ENCODE measurements around the gene KPTN. TPM values are rescaled to one million over a fixed set of nuclear protein-coding genes. Genes with fewer than 3 reads are reported as not detected.

The KPTN gene
- total RNA-seq, 5 donors from 2014 or later (not counting 1 experiment from before 2014, with no cell fraction given), result 2.8 to 5.8 (median 5.4) TPM

Other genes with a start within 250 kb of the KPTN start
- gene CCDC9, start 227.7 kb downstream of the KPTN start, total RNA-seq, result 10 to 100 TPM; 40.4 to 57.2 (median 49.7) TPM
- gene INAFM1, start 209.3 kb downstream of the KPTN start, total RNA-seq, result 10 to 100 TPM; 11.3 to 19.2 (median 15.6) TPM
- 1 to 10 TPM; 1.8 to 2.4 (median 2.2) TPM for gene C5AR1, start 174.4 kb downstream of the KPTN start, total RNA-seq
- gene C5AR2, start 152.0 kb downstream of the KPTN start, total RNA-seq, result 1 to 10 TPM in 2 of 5 donors, under 1 TPM in 3; 0.40 to 1.5 (median 0.79) TPM
- gene DHX34, start 134.9 kb downstream of the KPTN start, total RNA-seq, result 10 to 100 TPM; 13.4 to 30.7 (median 28.8) TPM
- under 1 TPM in 3 of 5 donors, not detected in 2; 0.32 to 0.69 (median 0.54) TPM for gene MEIS3, start 64.7 kb downstream of the KPTN start, total RNA-seq
- not detected for gene SLC8A2, start 12.3 kb downstream of the KPTN start, total RNA-seq
- gene NAPA, start 30.8 kb upstream of the KPTN start, total RNA-seq, result 100 to 1,000 TPM in 2 of 5 donors, 10 to 100 TPM in 3; 81.1 to 119 (median 86.7) TPM
- gene ZNF541, start 88.9 kb upstream of the KPTN start, total RNA-seq, result 1 to 10 TPM in 1 of 5 donors, under 1 TPM in 4; 0.58 to 1.1 (median 0.65) TPM
- 10 to 100 TPM; 31.9 to 39.3 (median 35.1) TPM for gene BICRA, start 124.9 kb upstream of the KPTN start, total RNA-seq
- under 1 TPM; 0.28 to 0.70 (median 0.47) TPM for gene EHD2, start 229.2 kb upstream of the KPTN start, total RNA-seq

Measured in T-cell (primary cell).